ENCODE results near the gene TTYH3. TPM values are rescaled to one million over a fixed set of nuclear protein-coding genes. Genes with fewer than 3 reads are reported as not detected.

The TTYH3 gene
- total RNA-seq, 2 experiments from 2014 or later: 23.8 to 63.6 TPM

DNA sequence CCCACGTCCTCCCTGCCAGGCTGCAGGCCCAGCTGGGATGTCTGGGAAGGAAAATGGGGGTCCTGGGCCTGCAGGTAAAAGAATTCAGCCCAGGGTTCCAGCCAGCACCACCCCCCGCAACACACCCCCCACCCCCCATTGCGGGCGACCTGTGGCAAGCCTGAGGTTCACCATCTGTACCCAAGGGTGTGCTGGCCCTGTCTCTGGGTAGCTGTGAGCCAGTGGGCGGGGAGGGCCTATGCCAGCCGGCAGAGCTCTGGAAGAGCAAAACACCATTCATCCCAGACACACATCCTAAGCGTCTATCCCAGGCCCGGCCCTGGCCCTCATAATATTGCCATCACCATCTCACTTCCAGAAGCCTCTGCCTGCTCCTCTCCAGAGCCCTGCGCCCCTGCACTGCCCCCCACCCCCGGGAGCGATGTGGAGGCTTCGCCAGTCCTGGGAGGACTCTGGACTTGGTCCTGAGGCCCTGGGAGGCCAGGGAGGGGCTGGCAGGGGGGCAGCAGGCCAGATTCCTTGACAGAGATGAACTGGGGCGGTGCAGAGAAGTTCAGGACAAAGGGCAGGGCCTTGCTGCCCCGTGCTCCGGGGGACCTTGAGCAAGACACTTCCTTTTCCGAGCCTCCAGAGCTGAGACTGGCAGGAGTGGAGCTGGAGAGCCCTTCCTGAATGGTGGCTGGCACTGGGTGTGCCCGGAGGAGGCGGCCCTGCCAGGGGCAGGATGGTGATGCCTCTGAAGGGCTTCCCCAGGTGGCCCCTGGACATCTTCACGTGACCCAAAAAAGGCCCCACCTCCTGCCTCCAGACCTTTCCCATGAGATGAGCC, 8.7 kb upstream of the TTYH3 start:
- intact Hi-C loops (cut with micrococcal nuclease; ENCODE audit: unreplicated experiment): no loop called here

DNA sequence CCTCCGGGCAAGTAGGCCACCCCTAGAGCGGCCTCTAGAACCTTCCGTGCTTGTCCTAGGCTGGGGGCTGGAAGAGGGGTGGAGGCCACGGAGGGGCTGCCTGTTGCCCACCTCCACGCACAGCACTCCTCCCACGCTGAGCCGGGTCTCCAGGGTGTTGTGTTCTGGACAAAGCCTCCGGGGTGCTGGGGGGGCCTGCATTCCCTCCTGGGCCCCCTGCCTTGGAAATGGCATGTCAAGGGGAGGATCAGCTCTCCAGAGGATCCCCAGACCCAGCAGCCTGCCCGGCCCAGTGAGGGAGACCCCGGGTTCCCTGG, 8.1 kb upstream of the TTYH3 start:
- H3K4me2 ChIP-seq (ENCODE audit: low read length): no peak overlapping the region
- H3K9me3 ChIP-seq (ENCODE audit: low read length): no peaks in the 10 kb centered on the region
- no peak overlapping the region for H3K4me3 ChIP-seq (ENCODE audit: low read depth, low read length, poor library complexity, severe bottlenecking)
- H4K20me1 ChIP-seq (ENCODE audit: insufficient read depth, low read length): no peaks in the 10 kb centered on the region
- H2AFZ ChIP-seq (ENCODE audit: low read length): no peak overlapping the region
- no peaks in the 10 kb centered on the region for H3K36me3 ChIP-seq (ENCODE audit: insufficient read depth, low read length)
- intact Hi-C loops (cut with micrococcal nuclease; ENCODE audit: unreplicated experiment): no loop called here
- H3K27ac ChIP-seq (ENCODE audit: low read depth, low read length, poor library complexity, severe bottlenecking): no peak overlapping the region
- no peaks in the 10 kb centered on the region for H3K9me2 ChIP-seq (ENCODE audit: insufficient read depth, low read length)
- no peak for TF ChIP-seq EZH2phosphoT487 (IDR thresholded peaks at IDR 0.05; ENCODE audit: borderline replicate concordance, low read depth, low read length)
- no peak for TF ChIP-seq CTCF (conservative IDR thresholded peaks at IDR 0.05; ENCODE audit: low read length)
- DNase-seq (ENCODE audit: low spot score): no peak
- H3K79me2 ChIP-seq (ENCODE audit: insufficient read depth, low read depth, low read length): no peaks in the 10 kb centered on the region
- POLR2A ChIA-PET: no interaction called here
- H3K4me1 ChIP-seq (ENCODE audit: insufficient read depth, low read length, poor library complexity, severe bottlenecking): no peaks in the 10 kb centered on the region
- BruUV-seq (replicated peaks): no TSS peak
- CTCF ChIA-PET (ENCODE audit: unreplicated experiment): no interaction called here

More for the DNA sequence above, 8.7 kb upstream of the TTYH3 start:
- H3K9me3 ChIP-seq (ENCODE audit: low read length): no peaks in the 10 kb centered on the region
- CTCF ChIA-PET (ENCODE audit: unreplicated experiment): no interaction called here
- POLR2A ChIA-PET: no interaction called here
- no peak for TF ChIP-seq CTCF (conservative IDR thresholded peaks at IDR 0.05; ENCODE audit: low read length)
- TF ChIP-seq EZH2phosphoT487 (IDR thresholded peaks at IDR 0.05; ENCODE audit: borderline replicate concordance, low read depth, low read length): no peak
- no peaks in the 10 kb centered on the region for H3K79me2 ChIP-seq (ENCODE audit: insufficient read depth, low read depth, low read length)
- H3K27ac ChIP-seq (ENCODE audit: low read depth, low read length, poor library complexity, severe bottlenecking): no peak overlapping the region
- no peaks in the 10 kb centered on the region for H4K20me1 ChIP-seq (ENCODE audit: insufficient read depth, low read length)
- BruUV-seq (replicated peaks): no TSS peak
- no peak overlapping the region for H3K4me3 ChIP-seq (ENCODE audit: low read depth, low read length, poor library complexity, severe bottlenecking)
- H3K36me3 ChIP-seq (ENCODE audit: insufficient read depth, low read length): no peaks in the 10 kb centered on the region
- H3K4me1 ChIP-seq (ENCODE audit: insufficient read depth, low read length, poor library complexity, severe bottlenecking): no peaks in the 10 kb centered on the region
- no peaks in the 10 kb centered on the region for H3K9me2 ChIP-seq (ENCODE audit: insufficient read depth, low read length)
- no peak for DNase-seq (ENCODE audit: low spot score)
- no peak overlapping the region for H2AFZ ChIP-seq (ENCODE audit: low read length)
- no peak overlapping the region for H3K4me2 ChIP-seq (ENCODE audit: low read length)

DNA sequence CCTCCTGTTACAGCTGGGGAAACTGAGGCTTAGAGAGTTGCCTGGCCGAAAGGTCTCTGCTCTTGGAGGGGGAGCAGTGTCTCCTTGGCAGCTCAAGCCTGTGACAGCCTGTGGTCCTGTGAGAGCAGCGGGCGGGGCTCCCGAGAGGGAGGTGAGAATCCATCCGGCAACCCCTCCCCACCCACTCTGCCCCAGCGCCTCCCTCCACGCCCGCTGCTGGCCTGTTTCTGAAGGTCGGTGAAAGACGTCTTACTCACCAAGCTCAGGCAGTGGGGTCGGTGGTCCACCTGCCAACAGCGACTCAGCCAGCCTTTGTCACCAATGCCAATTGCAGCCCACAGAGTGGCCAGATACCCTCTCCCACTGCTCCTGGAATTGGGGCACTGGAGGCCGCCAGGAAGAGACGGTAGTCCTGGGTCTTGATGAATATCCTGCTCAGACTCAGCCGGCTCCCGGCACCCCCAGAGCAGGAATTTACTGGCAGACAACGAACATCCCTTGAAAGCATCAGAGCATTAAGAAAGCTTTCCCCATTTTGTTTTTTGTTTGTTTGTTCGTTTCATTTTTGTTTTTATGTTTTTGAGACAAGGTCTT, 7.4 kb upstream of the TTYH3 start:
- Histone ChIP-seq H3K9me3 (ENCODE audit: low read length) (no peaks in the 10 kb centered on the region), H3K36me3 (ENCODE audit: insufficient read depth, low read length) (no peaks in the 10 kb centered on the region), H3K79me2 (ENCODE audit: insufficient read depth, low read depth, low read length) (no peaks in the 10 kb centered on the region), H4K20me1 (ENCODE audit: insufficient read depth, low read length) (no peaks in the 10 kb centered on the region), H2AFZ (ENCODE audit: low read length) (no peak overlapping the region), H3K4me3 (ENCODE audit: low read depth, low read length, poor library complexity, severe bottlenecking) (no peak overlapping the region), H3K9me2 (ENCODE audit: insufficient read depth, low read length) (no peaks in the 10 kb centered on the region), H3K4me2 (ENCODE audit: low read length) (no peak overlapping the region), H3K27ac (ENCODE audit: low read depth, low read length, poor library complexity, severe bottlenecking) (no peak overlapping the region), H3K4me1 (ENCODE audit: insufficient read depth, low read length, poor library complexity, severe bottlenecking) (no peaks in the 10 kb centered on the region)
- DNase-seq (ENCODE audit: low spot score): no peak
- BruUV-seq (replicated peaks): no TSS peak
- no peak for TF ChIP-seq EZH2phosphoT487 (IDR thresholded peaks at IDR 0.05; ENCODE audit: borderline replicate concordance, low read depth, low read length)
- TF ChIP-seq CTCF (conservative IDR thresholded peaks at IDR 0.05; ENCODE audit: low read length): no peak
- intact Hi-C loops (cut with micrococcal nuclease; ENCODE audit: unreplicated experiment): no loop called here
- POLR2A ChIA-PET: no interaction called here
- CTCF ChIA-PET (ENCODE audit: unreplicated experiment): interaction anchor here (0.6 kb wide), 1 partner anchor 44 kb away, joined by 4 read pairs; no protein-coding TSS in a partner anchor

All from OCI-LY7 (cell line).